Breast epithelium (tissue), 4 donors: Measurements from ENCODE around the gene ECSCR. TPM values are rescaled to one million over a fixed set of nuclear protein-coding genes. Genes with fewer than 3 reads are reported as not detected.
"Not testable (repeated sequence)": the region's sequence is repeated elsewhere in the genome, so short reads cannot be mapped to it uniquely, and the experiment has no call there.

ENCODE experiments used
- DNase-seq, 2 donors: peaks; one replicate each; pipeline ENCODE4 v3.0.0-alpha.2; 2019; ENCODE audit warnings: low spot score in 2 of 2
- H3K27ac ChIP-seq, 2 donors: fragments of 200-600 bp; sonication (generic) in 1 of 2; one replicate each; pipeline ENCODE4 v1.5.1; 2016 to 2019; ENCODE audit warnings: mild to moderate bottlenecking in 1 of 2
- H3K27me3 ChIP-seq, 2 donors: fragments of 200-600 bp; sonication (generic) in 1 of 2; one replicate each; pipeline versions ENCODE4 v1.5.1 to v1.6.0; 2017 to 2019; ENCODE audit warnings: control low read depth in 1 of 2, mild to moderate bottlenecking in 1 of 2
- H3K36me3 ChIP-seq: fragments of 200-600 bp; one replicate; pipeline ENCODE4 v1.5.1; 2019
- H3K4me1 ChIP-seq, 2 donors: fragments of 200-600 bp; sonication (generic); one replicate each; pipeline ENCODE4 v1.5.1; 2016 to 2019; ENCODE audit warnings: control low read depth in 1 of 2
- H3K4me3 ChIP-seq, 3 donors: fragments of 200-600 bp; sonication (generic); 1 replicate in 2 of 3; 2 replicates in 1 of 3; pipeline ENCODE4 v1.5.1; 2016 to 2019; ENCODE audit warnings: mild to moderate bottlenecking in 3 of 3, moderate library complexity in 2 of 3
- H3K9me3 ChIP-seq, 2 donors: fragments of 200-600 bp; sonication (generic) in 1 of 2; one replicate each; pipeline ENCODE4 v1.5.1; 2016 to 2019; ENCODE audit warnings: control low read depth in 1 of 2
- POLR2A ChIP-seq: fragments of 450-650 bp; IDR thresholded peaks from one replicate; pipeline ENCODE4 v1.6.1; 2016; ENCODE audit warnings: antibody characterized with exemption, mild to moderate bottlenecking, moderate library complexity
- POLR2AphosphoS5 ChIP-seq, 3 donors: sonication (generic); formaldehyde crosslinking; IDR thresholded peaks; one replicate each; pipeline ENCODE4 v1.6.1; 2017; ENCODE audit warnings: antibody characterized with exemption in 3 of 3
- intact Hi-C: fragments of 100-400 bp; cut with DNase I; formaldehyde crosslinking; loops from one replicate; pipeline ENCODE4 v1.15.1; 2023; ENCODE audit warnings: low total_unique reads
- total RNA-seq, 3 donors: library from RNA; depleted of rRNA; stranded (reverse); fragments of >200 nt; gene quantifications; one replicate each; pipeline ENCODE4 v1.1.0, GENCODE V29; 2016
- TF ChIP-seq, protein P1 (sequence below), 3 donors: fragments of 450-650 bp; IDR thresholded peaks; one replicate each; pipeline ENCODE4 v1.5.1; 2016 to 2017; ENCODE audit warnings: antibody characterized with exemption in 3 of 3, mild to moderate bottlenecking in 3 of 3, moderate library complexity in 3 of 3

ECSCR gene, protein sequence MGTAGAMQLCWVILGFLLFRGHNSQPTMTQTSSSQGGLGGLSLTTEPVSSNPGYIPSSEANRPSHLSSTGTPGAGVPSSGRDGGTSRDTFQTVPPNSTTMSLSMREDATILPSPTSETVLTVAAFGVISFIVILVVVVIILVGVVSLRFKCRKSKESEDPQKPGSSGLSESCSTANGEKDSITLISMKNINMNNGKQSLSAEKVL
- total RNA-seq, result 10 to 100 TPM in 2 of 3 donors, 1 to 10 TPM in 1; 6.6 to 39.3 (median 17.4) TPM

DNA sequence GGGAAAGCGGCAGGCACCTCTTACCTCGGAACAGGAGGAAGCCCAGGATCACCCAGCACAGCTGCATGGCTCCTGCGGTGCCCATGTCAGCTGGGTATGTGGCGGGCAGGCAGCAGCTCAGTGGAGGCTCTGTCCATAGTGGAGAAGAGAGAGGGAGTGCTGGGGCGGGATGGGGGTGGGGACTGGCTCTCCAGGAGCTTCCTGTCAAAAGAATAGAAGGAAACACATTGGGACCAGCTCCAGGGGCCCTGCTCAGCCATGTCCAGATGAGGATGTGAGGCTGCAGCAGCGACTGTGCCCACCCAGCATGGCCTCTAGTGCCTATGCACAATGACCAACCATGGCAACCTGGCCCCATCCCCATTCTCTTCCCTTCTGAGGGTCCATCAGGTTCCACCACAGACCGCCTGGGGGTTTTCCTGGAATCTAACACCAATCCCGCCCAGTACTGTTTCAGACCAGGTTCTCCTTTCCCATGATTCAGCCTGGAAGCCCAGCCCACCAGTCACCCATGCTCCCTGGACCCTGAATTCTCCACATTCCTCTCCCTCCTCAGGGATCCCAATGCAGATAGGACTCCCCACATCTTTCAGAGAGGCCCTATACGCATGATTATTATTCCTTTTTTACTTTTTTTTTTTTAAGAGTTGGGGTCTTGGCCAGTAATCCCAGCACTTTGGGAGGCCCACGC lies at the start of gene ECSCR:
ECSCR (minus strand) TSS at position 158 of the 691 bp plus-strand sequence; CDS start at position 85, 73 bp downstream.
- DNase-seq, result no peak
- Histone ChIP-seq H3K9me3 (no peaks in the 10 kb centered on the region), H3K4me3 (peak within 1 kb of the TSS; percentile 26 to 51 (median 32)), H3K27ac (peak within 1 kb of the TSS; percentile 34 to 70), H3K4me1 (no peaks in the 10 kb centered on the region), H3K36me3 (no peaks in the 10 kb centered on the region), H3K27me3 (no peaks in the 10 kb centered on the region)
- intact Hi-C loops, result no loop called here
- TF ChIP-seq POLR2A, result no peak
- TF ChIP-seq, protein P1, sequence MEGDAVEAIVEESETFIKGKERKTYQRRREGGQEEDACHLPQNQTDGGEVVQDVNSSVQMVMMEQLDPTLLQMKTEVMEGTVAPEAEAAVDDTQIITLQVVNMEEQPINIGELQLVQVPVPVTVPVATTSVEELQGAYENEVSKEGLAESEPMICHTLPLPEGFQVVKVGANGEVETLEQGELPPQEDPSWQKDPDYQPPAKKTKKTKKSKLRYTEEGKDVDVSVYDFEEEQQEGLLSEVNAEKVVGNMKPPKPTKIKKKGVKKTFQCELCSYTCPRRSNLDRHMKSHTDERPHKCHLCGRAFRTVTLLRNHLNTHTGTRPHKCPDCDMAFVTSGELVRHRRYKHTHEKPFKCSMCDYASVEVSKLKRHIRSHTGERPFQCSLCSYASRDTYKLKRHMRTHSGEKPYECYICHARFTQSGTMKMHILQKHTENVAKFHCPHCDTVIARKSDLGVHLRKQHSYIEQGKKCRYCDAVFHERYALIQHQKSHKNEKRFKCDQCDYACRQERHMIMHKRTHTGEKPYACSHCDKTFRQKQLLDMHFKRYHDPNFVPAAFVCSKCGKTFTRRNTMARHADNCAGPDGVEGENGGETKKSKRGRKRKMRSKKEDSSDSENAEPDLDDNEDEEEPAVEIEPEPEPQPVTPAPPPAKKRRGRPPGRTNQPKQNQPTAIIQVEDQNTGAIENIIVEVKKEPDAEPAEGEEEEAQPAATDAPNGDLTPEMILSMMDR (IDR thresholded peaks at IDR 0.05), result no peak
- no peak for TF ChIP-seq POLR2AphosphoS5 (IDR thresholded peaks at IDR 0.05)

DNA sequence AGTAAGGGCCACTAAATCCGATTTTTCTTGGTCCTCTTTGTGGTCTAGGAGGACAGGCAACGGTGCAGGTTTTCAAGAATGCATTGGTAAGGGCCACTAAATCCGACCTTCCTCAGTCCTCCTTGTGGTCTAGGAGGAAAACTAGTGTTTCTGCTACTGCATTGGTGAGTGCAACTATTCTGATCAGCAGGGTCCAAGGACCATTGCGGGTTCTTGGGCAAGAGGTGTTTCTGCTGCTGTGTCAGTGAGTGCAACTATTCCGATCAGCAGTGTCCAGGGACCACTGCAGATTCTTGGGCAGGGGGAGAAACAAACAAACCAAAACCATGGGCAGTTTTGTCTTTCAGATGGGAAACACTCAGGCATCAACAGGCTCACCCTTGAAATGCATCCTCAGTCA lies 42.2 kb upstream of the ECSCR start:
- H3K27me3 ChIP-seq, DNase-seq, intact Hi-C loops: not testable (repeated sequence)

DNA sequence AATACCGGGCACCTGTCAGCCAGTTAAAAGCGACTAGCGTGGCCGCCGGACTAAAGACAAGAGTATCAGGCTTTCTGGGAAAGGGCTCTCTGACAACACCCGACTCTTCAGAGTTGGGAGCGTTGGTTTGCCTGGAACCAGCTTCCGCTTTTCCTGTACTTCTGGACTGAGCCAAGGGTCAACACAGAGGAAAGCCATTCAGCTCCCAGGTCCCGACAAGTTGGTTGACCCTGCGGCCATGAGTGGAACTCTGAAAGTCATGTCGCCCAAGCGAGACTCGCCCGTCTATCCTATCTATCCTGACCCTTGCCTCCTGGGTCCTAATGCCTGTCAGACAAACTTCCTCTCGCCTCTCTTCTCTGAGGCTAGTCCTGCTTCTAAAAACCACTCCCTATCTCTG lies 41.3 kb upstream of the ECSCR start:
- H3K9me3 ChIP-seq, intact Hi-C loops, H3K27ac ChIP-seq, H3K4me1 ChIP-seq, DNase-seq, H3K36me3 ChIP-seq, H3K27me3 ChIP-seq, H3K4me3 ChIP-seq: not testable (repeated sequence)

More for the DNA sequence above, 42.2 kb upstream of the ECSCR start:
- H3K27ac ChIP-seq, H3K4me3 ChIP-seq, H3K36me3 ChIP-seq, H3K9me3 ChIP-seq, H3K4me1 ChIP-seq: not testable (repeated sequence)

DNA sequence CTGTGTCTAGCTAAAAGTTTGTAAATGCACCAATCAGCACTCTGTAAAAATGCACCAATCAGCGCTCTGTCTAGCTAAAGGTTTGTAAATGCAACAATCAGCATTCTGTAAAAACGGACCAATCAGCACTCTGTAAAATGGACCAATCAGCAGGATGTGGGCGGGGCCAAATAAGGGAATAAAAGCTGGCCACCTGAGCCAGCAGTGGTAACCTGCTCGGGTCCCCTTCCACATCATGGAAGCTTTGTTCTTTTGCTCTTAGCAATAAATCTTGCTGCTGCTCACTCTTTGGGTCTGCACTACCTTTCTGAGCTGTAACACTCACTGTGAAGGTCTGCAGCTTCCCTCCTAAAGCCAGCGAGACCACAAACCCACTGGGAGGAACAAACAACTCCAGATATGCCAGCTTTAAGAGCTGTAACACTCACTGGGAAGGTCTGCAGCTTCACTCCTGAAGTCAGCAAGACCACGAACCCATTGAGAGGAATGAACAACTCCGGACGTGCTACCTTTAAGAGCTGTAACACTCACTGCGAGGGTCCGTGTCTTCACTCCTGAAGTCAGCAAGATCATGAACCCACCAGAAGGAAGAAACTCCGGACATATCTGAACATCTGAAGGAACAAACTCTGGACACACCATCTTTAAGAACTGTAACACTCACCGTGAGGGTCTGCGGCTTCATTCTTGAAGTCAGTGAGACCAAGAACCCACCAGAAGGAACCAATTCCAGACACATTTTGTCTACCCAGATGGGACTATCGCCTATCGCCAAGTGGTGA lies 40.7 kb upstream of the ECSCR start:
- H3K27me3 ChIP-seq, H3K27ac ChIP-seq, DNase-seq, H3K36me3 ChIP-seq, H3K4me3 ChIP-seq, intact Hi-C loops, H3K4me1 ChIP-seq, H3K9me3 ChIP-seq: not testable (repeated sequence)

DNA sequence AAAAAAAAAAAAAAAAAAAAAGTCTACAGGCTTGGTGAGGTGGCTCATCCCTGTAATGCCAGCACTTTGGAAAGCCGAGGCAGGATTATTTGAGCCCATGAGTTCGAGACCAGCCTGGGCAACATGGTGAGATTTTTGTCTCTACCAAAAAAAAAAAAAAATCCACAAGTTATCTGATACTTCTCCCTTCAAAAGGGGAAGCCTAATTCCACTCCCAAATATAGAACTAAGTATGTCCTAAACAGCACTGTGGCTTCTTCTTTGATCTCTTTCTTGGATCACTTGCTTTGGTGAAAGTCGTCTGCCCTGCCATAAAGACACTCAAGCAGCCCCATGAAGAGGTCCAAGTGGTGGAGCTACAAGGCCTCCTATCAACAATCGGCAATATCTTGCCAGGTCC lies 38.8 kb upstream of the ECSCR start:
- DNase-seq, result no peak
- no peaks in the 10 kb centered on the region for H3K27me3 ChIP-seq
- no peaks in the 10 kb centered on the region for H3K36me3 ChIP-seq
- intact Hi-C loops, result no loop called here
- no peaks in the 10 kb centered on the region for H3K4me1 ChIP-seq
- H3K4me3 ChIP-seq, result no peak overlapping the region
- TF ChIP-seq POLR2A (no peak), POLR2AphosphoS5 (IDR thresholded peaks at IDR 0.05) (no peak)
- TF ChIP-seq, protein P1 (IDR thresholded peaks at IDR 0.05), result no peak
- no peak overlapping the region for H3K27ac ChIP-seq
- no peaks in the 10 kb centered on the region for H3K9me3 ChIP-seq

- DNase-seq, result no peak
- intact Hi-C loops, result no loop called here
- Histone ChIP-seq H3K9me3 (no peaks in the 10 kb centered on the region), H3K4me3 (no peak overlapping the region), H3K36me3 (no peaks in the 10 kb centered on the region), H3K27me3 (no peaks in the 10 kb centered on the region), H3K4me1 (peaks cover 5 to 7% of the 10 kb centered on the region in 2 donors), H3K27ac (peak overlapping the region in 1 of 2 donors; percentile 1)
- TF ChIP-seq, protein P1 (IDR thresholded peaks at IDR 0.05), result no peak
- TF ChIP-seq POLR2AphosphoS5 (IDR thresholded peaks at IDR 0.05), result no peak
Observed at GRCh38 chr5:139495638-139496435, 33.3 kb upstream of the ECSCR start.
